SHP77 treated with DMSO at 0.1 percent for 48 hours (cell line): Measurements from ENCODE around the gene GADD45GIP1.
"Not testable (repeated sequence)": the region's sequence is repeated elsewhere in the genome, so short reads cannot be mapped to it uniquely, and the experiment has no call there.

ENCODE experiments used
- DNase-seq: peaks from one replicate; lab custom pipeline; 2025; lab: John Stamatoyannopoulos, UW

GADD45GIP1 gene

GRCh38 chr19:12987781-12988180, 30.8 kb upstream of the GADD45GIP1 start:
- DNase-seq: no peak

GRCh38 chr19:12987190-12987589, 30.2 kb upstream of the GADD45GIP1 start:
- no peak for DNase-seq

DNA sequence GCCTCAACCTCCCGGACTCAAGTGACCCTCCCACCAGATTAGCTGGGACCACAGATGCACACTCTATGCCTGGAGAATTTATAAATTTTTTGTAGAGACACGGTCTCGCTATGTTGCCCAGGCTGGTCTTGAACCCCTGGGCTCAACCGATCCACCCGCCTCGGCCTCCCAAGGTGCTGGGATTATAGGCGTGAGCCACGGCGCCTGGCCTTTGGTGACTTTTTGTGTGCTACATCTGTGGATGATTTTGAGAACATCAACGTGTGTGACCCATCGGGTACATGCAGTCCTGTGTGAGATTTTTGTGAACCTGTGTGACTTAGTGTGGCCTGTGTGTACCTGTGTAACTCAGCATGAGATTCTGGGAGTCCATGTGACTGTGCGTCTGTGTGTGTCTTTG, 29.7 kb upstream of the GADD45GIP1 start:
- no peak for DNase-seq

DNA sequence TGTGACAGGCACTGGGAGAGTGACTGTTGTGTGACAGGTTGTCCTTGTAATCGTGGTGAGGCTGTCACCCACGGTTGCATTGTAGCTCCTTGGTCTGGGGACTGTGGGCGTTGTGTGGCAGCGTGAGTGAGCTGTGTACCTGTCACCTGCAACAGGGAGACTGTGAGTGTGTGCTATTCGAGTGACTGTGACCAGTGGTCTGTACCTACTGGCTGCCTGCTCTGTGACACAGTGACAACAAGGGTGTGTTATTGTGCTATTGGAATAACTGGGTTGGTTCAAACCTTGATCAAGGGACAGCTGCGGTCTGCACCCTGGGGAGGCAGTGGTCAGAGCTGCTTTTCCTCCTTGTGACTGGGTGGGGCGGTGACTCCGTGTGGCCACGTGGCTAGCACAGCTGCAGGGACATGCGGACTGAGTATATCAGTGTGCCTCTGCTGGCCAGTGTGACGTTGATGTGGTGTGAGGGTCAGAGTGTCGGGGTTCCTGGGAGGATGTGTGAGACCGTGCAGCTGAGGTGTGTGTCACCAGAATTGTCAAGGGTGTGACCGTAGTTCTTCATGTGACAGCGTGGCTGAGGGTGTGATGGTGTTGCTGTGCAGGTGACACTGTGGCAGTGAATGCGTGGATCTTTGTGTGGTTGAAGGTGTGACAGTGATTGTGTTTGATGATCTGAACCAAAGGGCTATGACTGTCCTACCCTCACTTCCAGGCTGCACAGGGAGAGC, 28.2 kb upstream of the GADD45GIP1 start:
- DNase-seq: peak; percentile 41

DNA sequence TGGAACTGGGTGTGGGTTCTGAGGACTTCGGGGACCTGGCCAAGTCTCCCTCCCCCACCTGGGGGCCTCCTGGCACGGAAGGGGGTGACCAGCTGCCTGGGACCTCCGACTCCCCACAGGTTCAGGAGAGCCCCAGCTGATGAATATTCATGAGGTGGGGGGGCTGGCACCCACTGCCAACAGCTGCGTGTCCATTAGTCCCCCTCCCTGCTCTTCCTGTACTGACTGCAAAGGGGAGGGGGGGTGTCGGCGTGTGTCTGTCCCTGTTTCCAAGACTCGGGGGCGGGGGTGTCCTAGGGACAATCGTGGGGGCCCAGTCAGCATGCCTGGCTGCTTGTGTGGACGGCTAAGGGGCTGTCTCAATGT, 27.6 kb upstream of the GADD45GIP1 start:
- DNase-seq: no peak

GRCh38 chr19:12984143-12984627, 27.2 kb upstream of the GADD45GIP1 start:
- no peak for DNase-seq

DNA sequence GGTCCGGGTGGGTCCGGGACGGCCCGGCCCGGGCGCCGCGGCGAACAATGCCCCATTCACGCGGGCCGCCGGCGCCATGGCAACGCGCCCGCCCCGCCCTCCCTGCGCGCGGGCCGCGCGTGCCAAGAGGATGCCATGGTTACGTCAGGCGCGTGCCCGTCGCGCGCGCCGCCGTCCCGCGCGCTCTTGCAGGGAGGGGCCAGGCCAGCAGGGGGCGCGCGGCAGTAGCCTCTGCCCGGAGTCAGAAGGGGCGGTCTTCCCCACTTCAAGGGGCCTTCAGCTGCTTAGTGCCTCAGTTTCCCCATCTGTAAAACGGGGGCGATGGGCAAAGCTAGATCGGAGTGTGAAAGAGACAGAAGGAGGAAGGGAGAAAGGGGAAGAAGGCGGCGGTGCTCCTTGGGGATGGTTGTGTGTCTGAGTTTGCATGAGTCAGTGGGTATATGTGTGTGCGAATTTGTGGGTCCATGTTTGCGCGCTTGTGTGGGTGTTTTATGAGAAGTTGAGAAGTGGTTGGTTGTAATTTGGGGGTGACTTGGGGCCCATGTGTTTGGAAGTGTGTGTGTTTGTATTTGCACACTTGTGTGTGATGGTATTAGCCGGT, 26.6 kb upstream of the GADD45GIP1 start:
- DNase-seq: peak; percentile 15

DNA sequence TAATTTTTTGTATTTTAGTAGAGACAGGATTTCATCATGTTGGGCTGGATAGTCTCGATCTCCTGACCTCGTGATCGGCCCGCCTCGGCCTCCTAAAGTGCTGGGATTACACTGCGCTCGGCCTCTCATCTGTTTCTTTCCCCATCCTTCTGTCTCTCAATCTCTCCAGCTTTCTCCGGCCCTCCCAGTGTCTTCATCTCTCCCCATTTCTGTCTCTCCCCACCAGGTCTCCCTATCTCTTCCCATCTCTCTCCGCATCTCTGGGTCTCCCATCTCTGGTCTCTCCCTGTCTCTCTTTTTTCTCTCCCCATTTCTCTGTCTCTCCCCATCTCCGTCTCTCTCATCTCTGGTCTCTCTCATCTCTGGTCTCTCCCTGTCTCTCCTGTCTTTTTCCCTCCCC, 26.1 kb upstream of the GADD45GIP1 start:
- DNase-seq: no peak

- DNase-seq: no peak
Measured at GRCh38 chr19:12982648-12983047, 25.6 kb upstream of the GADD45GIP1 start.

GRCh38 chr19:12979974-12980373, 23.0 kb upstream of the GADD45GIP1 start:
- no peak for DNase-seq

DNA sequence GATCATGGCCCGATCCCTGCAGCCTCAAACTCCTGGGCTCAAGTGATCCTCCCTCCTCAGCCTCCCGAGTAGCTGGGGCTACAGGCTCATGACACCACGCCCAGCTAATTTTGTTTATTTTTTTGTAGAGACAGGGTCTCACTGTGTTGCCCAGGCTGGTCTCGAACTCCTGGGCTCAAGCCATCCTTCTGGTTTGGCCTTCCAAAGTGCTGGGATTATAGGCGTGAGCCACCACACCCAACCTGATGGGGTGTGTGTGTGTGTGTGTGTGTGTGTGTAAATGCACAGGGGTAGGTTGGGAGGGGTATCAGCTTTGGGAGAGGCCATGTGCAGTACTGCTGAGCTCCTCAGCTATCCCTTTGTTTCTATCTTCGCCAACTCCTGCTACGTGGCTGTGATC, 19.1 kb upstream of the GADD45GIP1 start:
- not testable (repeated sequence) for DNase-seq

GRCh38 chr19:12975221-12975741, 18.3 kb upstream of the GADD45GIP1 start:
- DNase-seq: no peak

- no peak for DNase-seq
Measured at GRCh38 chr19:12974301-12975220, 17.5 kb upstream of the GADD45GIP1 start.

- no peak for DNase-seq
Measured at GRCh38 chr19:12973236-12973635, 16.2 kb upstream of the GADD45GIP1 start.

GRCh38 chr19:12970070-12970820, 13.2 kb upstream of the GADD45GIP1 start:
- no peak for DNase-seq

DNA sequence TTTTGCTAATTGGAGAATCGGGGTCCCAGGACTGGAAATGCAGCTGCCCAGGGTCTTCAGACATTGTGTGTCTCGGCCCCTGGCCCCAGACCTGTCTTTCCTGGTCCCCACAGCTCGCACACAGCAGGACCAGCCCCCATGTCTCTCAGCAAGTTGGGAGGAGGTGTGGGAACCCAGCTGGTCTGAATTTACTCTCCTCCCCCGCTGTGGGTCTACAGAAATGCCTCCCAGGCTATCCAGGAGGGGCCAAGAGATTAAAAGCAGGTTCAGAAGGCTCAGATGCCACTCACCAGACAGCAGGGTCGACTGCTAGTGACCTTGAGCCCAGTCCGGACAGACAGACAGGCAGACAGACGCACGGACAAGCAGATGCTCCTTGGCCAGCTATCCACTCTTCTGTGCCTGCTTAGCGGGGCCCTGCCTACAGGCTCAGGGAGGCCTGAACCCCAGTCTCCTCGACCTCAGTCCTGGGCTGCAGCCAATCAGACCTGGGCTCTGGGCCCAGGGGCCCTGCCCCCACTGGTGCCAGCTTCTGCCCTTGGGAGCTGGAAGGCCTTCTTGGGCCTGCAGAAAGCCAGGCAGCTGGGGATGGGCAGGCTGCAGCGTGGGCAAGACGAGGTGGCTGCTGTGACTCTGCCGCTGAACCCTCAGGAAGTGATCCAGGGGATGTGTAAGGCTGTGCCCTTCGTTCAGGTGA, 12.4 kb upstream of the GADD45GIP1 start, which contains the start of gene DAND5:
Gene DAND5 (plus strand): TSS at position 285 of the 697 bp plus-strand sequence. CDS start 85 bp downstream, at position 370.
- DNase-seq: no peak

DNA sequence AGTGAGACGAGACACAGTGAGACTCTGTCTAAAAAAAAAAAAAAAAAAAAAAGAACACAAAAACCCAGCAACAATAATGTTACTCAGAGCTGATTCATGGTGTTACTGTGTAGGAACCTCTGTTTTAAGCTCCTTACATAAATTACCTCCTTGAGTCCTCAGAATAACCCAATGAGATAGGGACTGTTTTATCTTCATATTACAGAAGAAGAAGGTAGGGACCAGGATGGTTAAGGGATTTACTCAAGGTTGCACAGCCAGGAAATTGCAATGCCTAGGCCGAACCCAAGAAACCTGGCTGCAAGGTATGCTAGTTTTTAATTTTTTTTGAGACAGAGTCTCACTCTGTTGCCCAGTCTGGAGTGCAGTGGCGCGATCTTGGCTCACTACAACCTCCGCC, 10.9 kb upstream of the GADD45GIP1 start:
- no peak for DNase-seq

GRCh38 chr19:12965812-12966135, 8.8 kb upstream of the GADD45GIP1 start:
- DNase-seq: no peak

GRCh38 chr19:12965017-12965811, 8.2 kb upstream of the GADD45GIP1 start:
- DNase-seq: peak; percentile 26

DNA sequence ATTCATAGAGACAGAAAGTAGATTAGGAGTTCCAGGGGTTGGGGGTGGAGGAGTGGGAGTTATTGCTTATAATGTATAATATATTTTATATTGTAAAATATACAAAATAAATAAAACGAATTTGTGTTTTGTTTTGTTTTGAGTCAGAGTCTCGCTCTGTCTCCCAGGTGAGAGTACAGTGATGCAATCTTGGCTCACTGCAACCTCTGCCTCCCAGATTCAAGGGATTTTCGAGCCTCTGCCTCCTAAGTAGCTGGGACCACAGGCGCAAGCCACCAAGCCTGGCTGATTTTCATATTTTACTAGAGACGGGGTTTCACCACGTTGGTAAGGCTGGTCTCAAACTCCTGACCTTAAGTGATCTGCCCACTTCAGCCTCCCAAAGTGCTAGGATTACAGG, 2.5 kb upstream of the GADD45GIP1 start:
- DNase-seq: no peak
